ENCODE results near the gene TMC3. TPM values are rescaled to one million over a fixed set of nuclear protein-coding genes. Genes with fewer than 3 reads are reported as not detected.

The TMC3 gene
- total and polyA plus RNA-seq, 2 experiments from 2014 or later, result 0.20 to 0.21 TPM

GRCh38 chr15:81297603-81298575 lies 76.1 kb downstream of the TMC3 start:
- Histone ChIP-seq H3K4me3 (no peak overlapping the region), H3K27ac (no peak overlapping the region), H3K27me3 (no peaks in the 10 kb centered on the region), H3K4me1 (ENCODE audit: low read depth) (no peaks in the 10 kb centered on the region), H3K36me3 (no peaks in the 10 kb centered on the region), H3K9me3 (ENCODE audit: low read depth) (no peaks in the 10 kb centered on the region)
- TF ChIP-seq CTCF (IDR thresholded peaks at IDR 0.05; ENCODE audit: low read depth, low read length), result no peak
- DNase-seq (ENCODE audit: low read depth in 1 of 2, low spot score in 1 of 2), result no peak

GRCh38 chr15:81297147-81297572 lies 76.9 kb downstream of the TMC3 start:
- Histone ChIP-seq H3K4me1 (ENCODE audit: low read depth) (no peaks in the 10 kb centered on the region), H3K36me3 (no peaks in the 10 kb centered on the region), H3K4me3 (no peak overlapping the region), H3K27ac (no peak overlapping the region), H3K9me3 (ENCODE audit: low read depth) (no peaks in the 10 kb centered on the region), H3K27me3 (no peaks in the 10 kb centered on the region)
- TF ChIP-seq CTCF (IDR thresholded peaks at IDR 0.05; ENCODE audit: low read depth, low read length), result no peak
- DNase-seq (ENCODE audit: low read depth in 1 of 2, low spot score in 1 of 2), result peak in 1 of 2 donors; percentile 64

- DNase-seq (ENCODE audit: low read depth in 1 of 2, low spot score in 1 of 2), result no peak
- no peak overlapping the region for H3K4me3 ChIP-seq
Observed at GRCh38 chr15:81296673-81297072, 77.3 kb downstream of the TMC3 start.

GRCh38 chr15:81296186-81296585 lies 77.8 kb downstream of the TMC3 start:
- DNase-seq (ENCODE audit: low read depth in 1 of 2, low spot score in 1 of 2), result no peak

More at GRCh38 chr15:81296673-81297072, 77.3 kb downstream of the TMC3 start:
- Histone ChIP-seq H3K4me1 (ENCODE audit: low read depth) (no peaks in the 10 kb centered on the region), H3K36me3 (no peaks in the 10 kb centered on the region), H3K27me3 (no peaks in the 10 kb centered on the region), H3K27ac (no peak overlapping the region), H3K9me3 (ENCODE audit: low read depth) (no peaks in the 10 kb centered on the region)
- TF ChIP-seq CTCF (IDR thresholded peaks at IDR 0.05; ENCODE audit: low read depth, low read length), result no peak

GRCh38 chr15:81295486-81296121 lies 78.4 kb downstream of the TMC3 start:
- H3K4me3 ChIP-seq, result no peak overlapping the region
- DNase-seq (ENCODE audit: low read depth in 1 of 2, low spot score in 1 of 2), result no peak
- H3K9me3 ChIP-seq (ENCODE audit: low read depth), result no peaks in the 10 kb centered on the region
- no peaks in the 10 kb centered on the region for H3K36me3 ChIP-seq
- H3K27me3 ChIP-seq, result no peaks in the 10 kb centered on the region
- H3K4me1 ChIP-seq (ENCODE audit: low read depth), result no peaks in the 10 kb centered on the region
- H3K27ac ChIP-seq, result no peak overlapping the region
- TF ChIP-seq CTCF (IDR thresholded peaks at IDR 0.05; ENCODE audit: low read depth, low read length), result no peak

More at GRCh38 chr15:81296186-81296585, 77.8 kb downstream of the TMC3 start:
- no peaks in the 10 kb centered on the region for H3K4me1 ChIP-seq (ENCODE audit: low read depth)
- H3K27ac ChIP-seq, result no peak overlapping the region
- no peaks in the 10 kb centered on the region for H3K27me3 ChIP-seq
- no peaks in the 10 kb centered on the region for H3K36me3 ChIP-seq
- no peak for TF ChIP-seq CTCF (IDR thresholded peaks at IDR 0.05; ENCODE audit: low read depth, low read length)
- H3K4me3 ChIP-seq, result no peak overlapping the region
- no peaks in the 10 kb centered on the region for H3K9me3 ChIP-seq (ENCODE audit: low read depth)
